ENCODE results near the gene GSG1L. TPM values are rescaled to one million over a fixed set of nuclear protein-coding genes. Genes with fewer than 3 reads are reported as not detected.

Gene GSG1L
- not detected in 2 replicates for total RNA-seq

- DNase-seq = peak; percentile 16
Measured at GRCh38 chr16:28063591-28064061, at the start of gene GSG1L. GSG1L (minus strand) TSS chr16:28063714; CDS start chr16:28063424, 290 bp downstream.

GRCh38 chr16:28112908-28113307, 49.4 kb upstream of the GSG1L start:
- DNase-seq = no peak

- DNase-seq = no peak
Measured at GRCh38 chr16:28110977-28111376, 47.5 kb upstream of the GSG1L start.

- no peak for DNase-seq
Measured at GRCh38 chr16:28110479-28110878, 47.0 kb upstream of the GSG1L start.

GRCh38 chr16:28110074-28110473, 46.6 kb upstream of the GSG1L start:
- no peak for DNase-seq

GRCh38 chr16:28108590-28109247, 45.2 kb upstream of the GSG1L start:
- DNase-seq = no peak

GRCh38 chr16:28107232-28107631, 43.7 kb upstream of the GSG1L start:
- no peak for DNase-seq

- DNase-seq = no peak
Measured at GRCh38 chr16:28106467-28107215, 43.1 kb upstream of the GSG1L start.

- DNase-seq = no peak
Measured at GRCh38 chr16:28105954-28106353, 42.4 kb upstream of the GSG1L start.

- no peak for DNase-seq
Measured at GRCh38 chr16:28105297-28105696, 41.8 kb upstream of the GSG1L start.

- DNase-seq = no peak
Measured at GRCh38 chr16:28104404-28104803, 40.9 kb upstream of the GSG1L start.

GRCh38 chr16:28103516-28104170, 40.1 kb upstream of the GSG1L start:
- DNase-seq = no peak

GRCh38 chr16:28101533-28101890, 38.0 kb upstream of the GSG1L start:
- DNase-seq = no peak

GRCh38 chr16:28100810-28101532, 37.5 kb upstream of the GSG1L start:
- DNase-seq = no peak

GRCh38 chr16:28098959-28099945, 35.7 kb upstream of the GSG1L start:
- DNase-seq = no peak

- DNase-seq = no peak
Measured at GRCh38 chr16:28098171-28098958, 34.9 kb upstream of the GSG1L start.

- DNase-seq = no peak
Measured at GRCh38 chr16:28096983-28097899, 33.7 kb upstream of the GSG1L start.

GRCh38 chr16:28093385-28093725, 29.8 kb upstream of the GSG1L start:
- DNase-seq = no peak

- DNase-seq = no peak
Measured at GRCh38 chr16:28092721-28093384, 29.3 kb upstream of the GSG1L start.

Measured in dermis blood vessel endothelial cell (primary cell).